Measurements from ENCODE around the gene TAF5. TPM values are rescaled to one million over a fixed set of nuclear protein-coding genes. Genes with fewer than 3 reads are reported as not detected.
A peak's percentile ranks its signal among the peaks of the same experiment; 100 is the strongest.

Gene TAF5
- total RNA-seq (2021; fragmentation: NEBNext Ultra II Directional; extraction: Animal tissue kit (Norgen Biotek cat#: 25700)): 1 to 10 TPM; 2.7 to 4.0 (median 3.8) TPM
- long read RNA-seq, partial matches to known transcripts: 7 of 10 reads
- long read RNA-seq, other reads (novel, unspliced or antisense): 1 of 10 reads

- peak; percentile 96 for DNase-seq
- Mint-ChIP-seq H3K9me3 (peaks cover 7% of the 10 kb centered on the region), H3K4me1 (ENCODE audit: low read depth) (peaks cover 5% of the 10 kb centered on the region; the same call in 1 of the 2 replicates), H3K27me3 (ENCODE audit: insufficient read depth) (no peaks in the 10 kb centered on the region), H3K27ac (peak within 1 kb of the TSS; percentile 76), H3K36me3 (ENCODE audit: low read depth) (peaks cover 6% of the 10 kb centered on the region; the same call in 1 of the 2 replicates), H3K4me3 (peak within 1 kb of the TSS; percentile 91)
- peak; percentile 24 for TF ChIP-seq CTCF (IDR thresholded peaks at IDR 0.05)
These were observed at the start of gene TAF5 for GRCh38 chr10:103367782-103368518. TSS of gene TAF5 (plus strand) at chr10:103367976. CDS start at chr10:103367990, 14 bp downstream.

DNA sequence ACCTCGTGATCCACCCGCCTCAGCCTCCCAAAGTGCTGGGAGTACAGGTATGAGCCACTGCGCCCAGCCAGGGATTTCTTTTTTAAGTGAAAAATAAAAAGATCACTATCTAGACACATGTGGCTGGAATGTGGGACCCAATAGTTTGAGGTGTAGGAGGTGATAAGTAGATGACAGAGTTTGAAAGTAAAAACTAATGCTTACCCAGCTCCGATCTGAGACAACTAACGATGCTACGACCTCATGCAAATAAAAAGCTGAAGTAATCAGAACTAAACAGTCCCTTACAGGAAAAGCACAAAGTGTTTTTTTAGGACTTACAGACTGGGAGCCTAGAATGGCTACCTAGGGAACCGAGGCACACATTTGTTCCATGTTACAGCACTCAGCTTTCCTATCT, 39.9 kb upstream of the TAF5 start:
- no peak for TF ChIP-seq CTCF (IDR thresholded peaks at IDR 0.05)
- Mint-ChIP-seq H3K4me3 (no peak overlapping the region), H3K27ac (no peak overlapping the region), H3K4me1 (ENCODE audit: low read depth) (no peaks in the 10 kb centered on the region), H3K27me3 (ENCODE audit: insufficient read depth) (no peaks in the 10 kb centered on the region; the same call in 1 of the 2 replicates), H3K36me3 (ENCODE audit: low read depth) (peaks cover 8% of the 10 kb centered on the region), H3K9me3 (no peaks in the 10 kb centered on the region)
- no peak for DNase-seq

GRCh38 chr10:103333934-103334520, 33.7 kb upstream of the TAF5 start:
- Mint-ChIP-seq H3K4me1 (ENCODE audit: low read depth) (no peaks in the 10 kb centered on the region), H3K9me3 (no peaks in the 10 kb centered on the region), H3K36me3 (ENCODE audit: low read depth) (peaks cover 11% of the 10 kb centered on the region), H3K27ac (no peak overlapping the region), H3K27me3 (ENCODE audit: insufficient read depth) (no peaks in the 10 kb centered on the region), H3K4me3 (no peak overlapping the region)
- no peak for DNase-seq
- peak; percentile 90 for TF ChIP-seq CTCF (IDR thresholded peaks at IDR 0.05)

DNA sequence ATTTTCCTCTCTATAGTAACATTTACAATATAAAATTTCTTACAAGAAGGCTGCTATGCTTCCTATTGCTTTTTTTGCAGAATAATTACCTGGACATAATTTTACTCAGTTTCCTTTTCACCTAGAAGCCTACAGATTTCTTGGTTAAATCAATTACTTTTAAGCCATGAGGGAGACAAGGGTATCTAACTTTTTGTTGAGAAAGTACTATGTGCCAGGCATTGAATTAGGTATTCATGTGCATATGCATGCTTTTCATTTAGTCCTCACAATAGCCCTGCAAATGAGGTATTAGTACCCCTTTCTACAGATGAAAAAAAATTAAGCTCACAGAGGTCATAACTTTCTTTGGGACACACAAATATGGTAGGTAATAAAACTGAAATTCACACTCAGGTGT, 33.2 kb upstream of the TAF5 start:
- no peak overlapping the region for H3K27ac Mint-ChIP-seq

GRCh38 chr10:103336370-103336769, 31.4 kb upstream of the TAF5 start:
- Mint-ChIP-seq H3K27ac (no peak overlapping the region; the same call in 1 of the 2 replicates), H3K27me3 (ENCODE audit: insufficient read depth) (no peaks in the 10 kb centered on the region), H3K9me3 (no peaks in the 10 kb centered on the region), H3K4me1 (ENCODE audit: low read depth) (no peaks in the 10 kb centered on the region), H3K36me3 (ENCODE audit: low read depth) (peaks cover 7% of the 10 kb centered on the region), H3K4me3 (no peak overlapping the region)
- no peak for DNase-seq
- no peak for TF ChIP-seq CTCF (IDR thresholded peaks at IDR 0.05)

More for the DNA sequence above, 33.2 kb upstream of the TAF5 start:
- H3K4me3 Mint-ChIP-seq: no peak overlapping the region
- no peak for DNase-seq
- peaks cover 11% of the 10 kb centered on the region for H3K36me3 Mint-ChIP-seq (ENCODE audit: low read depth)
- no peaks in the 10 kb centered on the region for H3K27me3 Mint-ChIP-seq (ENCODE audit: insufficient read depth)
- no peaks in the 10 kb centered on the region for H3K9me3 Mint-ChIP-seq
- TF ChIP-seq CTCF (IDR thresholded peaks at IDR 0.05): no peak
- no peaks in the 10 kb centered on the region for H3K4me1 Mint-ChIP-seq (ENCODE audit: low read depth)

Data from HFFc6 (cell line).